ENCODE measurements around the gene DNAAF1.

The DNAAF1 gene

DNA sequence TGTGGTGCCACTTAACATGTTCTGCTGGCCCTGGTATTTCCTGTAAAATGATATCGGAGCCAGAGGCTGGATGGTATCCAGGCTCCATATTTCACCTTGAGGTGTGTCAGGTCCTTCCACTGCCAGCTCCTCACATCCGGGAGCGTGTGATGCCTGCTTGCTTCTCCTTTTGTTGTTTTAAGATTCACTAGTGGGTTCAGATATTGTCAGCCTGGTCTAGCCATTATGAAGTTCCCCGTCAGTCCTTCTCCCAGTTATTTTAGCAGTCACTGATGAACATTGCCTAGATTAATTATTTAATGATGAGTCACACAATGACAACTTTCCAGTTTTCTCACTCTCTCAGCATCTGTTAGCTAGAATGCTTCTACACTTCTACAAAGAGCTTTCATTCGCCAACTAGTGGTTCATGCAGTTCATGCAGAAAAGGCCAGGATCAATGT is 11.3 kb downstream of the DNAAF1 start:
- CTCF ChIA-PET, result interaction anchor here (0.7 to 1.2 kb wide), 5 partner anchors 13 to 169 kb away, joined by 3 to 5 read pairs (median 4); no protein-coding TSS in a partner anchor
- H3K9me3 ChIP-seq (ENCODE audit: control insufficient read depth, insufficient read depth, low read depth, low read length), result no peaks in the 10 kb centered on the region
- H3K36me3 ChIP-seq (ENCODE audit: control insufficient read depth in 2 of 2, insufficient read depth in 1 of 2, low read length in 2 of 2), result no peaks in the 10 kb centered on the region
- H3K27ac ChIP-seq (ENCODE audit: extremely low read depth, low read depth, low read length), result no peak overlapping the region
- no peak for TF ChIP-seq KLF17 (tag by site-specific recombination; IDR thresholded peaks at IDR 0.05)
- no peak for TF ChIP-seq ZNF239 (tag by site-specific recombination; IDR thresholded peaks at IDR 0.05)
- 0 out of 2 replicates have a peak, but pooled peaks have one; percentile 19 for TF ChIP-seq ZNF10 (tag by site-specific recombination; IDR thresholded peaks at IDR 0.05)
- TF ChIP-seq HOXC10 (CRISPR knock-in tag; IDR thresholded peaks at IDR 0.05), result no peak
- no peak for TF ChIP-seq YY1 (tag by site-specific recombination; IDR thresholded peaks at IDR 0.05)
- peak; percentile 77 for TF ChIP-seq PRDM1 (tag by site-specific recombination; IDR thresholded peaks at IDR 0.05)
- no peak for TF ChIP-seq ZNF510 (tag by site-specific recombination; IDR thresholded peaks at IDR 0.05; ENCODE audit: insufficient replicate concordance)
- no peak for TF ChIP-seq SCRT1 (tag by site-specific recombination; IDR thresholded peaks at IDR 0.05; ENCODE audit: borderline replicate concordance)
- TF ChIP-seq MYNN (tag by site-specific recombination; IDR thresholded peaks at IDR 0.05; ENCODE audit: borderline replicate concordance), result no peak
- no peak for TF ChIP-seq ZNF664 (tag by site-specific recombination; IDR thresholded peaks at IDR 0.05)
- TF ChIP-seq ZNF76 (tag by site-specific recombination; IDR thresholded peaks at IDR 0.05; ENCODE audit: borderline replicate concordance, low read depth), result no peak
- TF ChIP-seq ZNF521 (tag by site-specific recombination; IDR thresholded peaks at IDR 0.05), result no peak
- TF ChIP-seq ZEB2 (tag by site-specific recombination; IDR thresholded peaks at IDR 0.05), result no peak
- H3K4me1 ChIP-seq (ENCODE audit: control insufficient read depth, insufficient read depth, low read length), result peaks cover 2% of the 10 kb centered on the region; the same call in 1 of the 2 replicates
- POLR2A ChIA-PET, result interaction anchor here (0.6 to 0.7 kb wide), 2 partner anchors 22 to 119 kb away, joined by 3 read pairs; no protein-coding TSS in a partner anchor
- H3K4me3 ChIP-seq (ENCODE audit: low read depth, low read length), result no peak overlapping the region

GRCh38 chr16:84159007-84159406 is 13.9 kb downstream of the DNAAF1 start:
- peaks cover 2% of the 10 kb centered on the region; the same call in 1 of the 2 replicates for H3K4me1 ChIP-seq (ENCODE audit: control insufficient read depth, insufficient read depth, low read length)
- CTCF ChIA-PET, result interaction anchor here (0.6 kb wide), 2 partner anchors 192 to 491 kb away, joined by 3 to 8 read pairs; no protein-coding TSS in a partner anchor
- no peaks in the 10 kb centered on the region for H3K9me3 ChIP-seq (ENCODE audit: control insufficient read depth, insufficient read depth, low read depth, low read length)
- H3K4me3 ChIP-seq (ENCODE audit: low read depth, low read length), result no peak overlapping the region
- POLR2A ChIA-PET, result no interaction called here
- no peak overlapping the region for H3K27ac ChIP-seq (ENCODE audit: extremely low read depth, low read depth, low read length)
- no peaks in the 10 kb centered on the region for H3K36me3 ChIP-seq (ENCODE audit: control insufficient read depth in 2 of 2, insufficient read depth in 1 of 2, low read length in 2 of 2)
- TF ChIP-seq ZNF132 (tag by site-specific recombination; IDR thresholded peaks at IDR 0.05; ENCODE audit: borderline replicate concordance), result no peak
- TF ChIP-seq ZBTB17 (tag by site-specific recombination; IDR thresholded peaks at IDR 0.05), result peak; percentile 54

DNA sequence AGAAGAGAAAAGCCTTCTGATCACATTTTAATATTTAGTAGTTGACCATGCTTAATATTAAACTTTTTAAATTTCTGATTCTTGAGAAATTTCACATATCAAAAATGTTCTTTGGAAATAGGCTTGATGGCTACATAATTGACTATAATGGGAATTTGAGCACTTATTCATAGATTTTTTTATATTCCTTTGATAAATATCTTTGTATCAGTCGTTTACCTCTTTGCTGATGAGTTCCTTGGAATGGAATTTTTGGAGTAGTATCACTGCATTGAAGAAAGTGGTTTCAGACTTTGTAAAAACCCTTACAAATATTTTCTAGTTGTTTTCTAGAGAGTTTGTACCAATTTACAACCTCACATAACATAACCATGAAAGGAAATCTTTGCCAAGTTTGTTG is 14.7 kb downstream of the DNAAF1 start:
- no peak overlapping the region for H3K4me3 ChIP-seq (ENCODE audit: low read depth, low read length)
- no peaks in the 10 kb centered on the region for H3K9me3 ChIP-seq (ENCODE audit: control insufficient read depth, insufficient read depth, low read depth, low read length)
- no peak overlapping the region for H3K27ac ChIP-seq (ENCODE audit: extremely low read depth, low read depth, low read length)
- POLR2A ChIA-PET, result no interaction called here
- H3K36me3 ChIP-seq (ENCODE audit: control insufficient read depth in 2 of 2, insufficient read depth in 1 of 2, low read length in 2 of 2), result no peaks in the 10 kb centered on the region
- CTCF ChIA-PET, result interaction anchor here (1.1 to 1.6 kb wide), 2 partner anchors 16 to 75 kb away, joined by 3 to 5 read pairs; no protein-coding TSS in a partner anchor
- H3K4me1 ChIP-seq (ENCODE audit: control insufficient read depth, insufficient read depth, low read length), result 0 out of 2 replicates have a peak, but pooled peaks cover 2% of the 10 kb centered on the region
- TF ChIP-seq BCL11A (tag by site-specific recombination; IDR thresholded peaks at IDR 0.05; ENCODE audit: low read depth) (no peak), ZNF280D (tag by site-specific recombination; IDR thresholded peaks at IDR 0.05) (no peak), ZNF211 (tag by site-specific recombination; IDR thresholded peaks at IDR 0.05; ENCODE audit: low read depth) (no peak), ZNF362 (tag by site-specific recombination; IDR thresholded peaks at IDR 0.05) (no peak), REPIN1 (tag by site-specific recombination; IDR thresholded peaks at IDR 0.05; ENCODE audit: low read depth) (no peak), SCRT1 (tag by site-specific recombination; IDR thresholded peaks at IDR 0.05; ENCODE audit: borderline replicate concordance) (no peak)
- TF ChIP-seq, protein P1, sequence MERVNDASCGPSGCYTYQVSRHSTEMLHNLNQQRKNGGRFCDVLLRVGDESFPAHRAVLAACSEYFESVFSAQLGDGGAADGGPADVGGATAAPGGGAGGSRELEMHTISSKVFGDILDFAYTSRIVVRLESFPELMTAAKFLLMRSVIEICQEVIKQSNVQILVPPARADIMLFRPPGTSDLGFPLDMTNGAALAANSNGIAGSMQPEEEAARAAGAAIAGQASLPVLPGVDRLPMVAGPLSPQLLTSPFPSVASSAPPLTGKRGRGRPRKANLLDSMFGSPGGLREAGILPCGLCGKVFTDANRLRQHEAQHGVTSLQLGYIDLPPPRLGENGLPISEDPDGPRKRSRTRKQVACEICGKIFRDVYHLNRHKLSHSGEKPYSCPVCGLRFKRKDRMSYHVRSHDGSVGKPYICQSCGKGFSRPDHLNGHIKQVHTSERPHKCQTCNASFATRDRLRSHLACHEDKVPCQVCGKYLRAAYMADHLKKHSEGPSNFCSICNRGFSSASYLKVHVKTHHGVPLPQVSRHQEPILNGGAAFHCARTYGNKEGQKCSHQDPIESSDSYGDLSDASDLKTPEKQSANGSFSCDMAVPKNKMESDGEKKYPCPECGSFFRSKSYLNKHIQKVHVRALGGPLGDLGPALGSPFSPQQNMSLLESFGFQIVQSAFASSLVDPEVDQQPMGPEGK (tag by site-specific recombination; IDR thresholded peaks at IDR 0.05), result no peak
- TF ChIP-seq, protein P2, sequence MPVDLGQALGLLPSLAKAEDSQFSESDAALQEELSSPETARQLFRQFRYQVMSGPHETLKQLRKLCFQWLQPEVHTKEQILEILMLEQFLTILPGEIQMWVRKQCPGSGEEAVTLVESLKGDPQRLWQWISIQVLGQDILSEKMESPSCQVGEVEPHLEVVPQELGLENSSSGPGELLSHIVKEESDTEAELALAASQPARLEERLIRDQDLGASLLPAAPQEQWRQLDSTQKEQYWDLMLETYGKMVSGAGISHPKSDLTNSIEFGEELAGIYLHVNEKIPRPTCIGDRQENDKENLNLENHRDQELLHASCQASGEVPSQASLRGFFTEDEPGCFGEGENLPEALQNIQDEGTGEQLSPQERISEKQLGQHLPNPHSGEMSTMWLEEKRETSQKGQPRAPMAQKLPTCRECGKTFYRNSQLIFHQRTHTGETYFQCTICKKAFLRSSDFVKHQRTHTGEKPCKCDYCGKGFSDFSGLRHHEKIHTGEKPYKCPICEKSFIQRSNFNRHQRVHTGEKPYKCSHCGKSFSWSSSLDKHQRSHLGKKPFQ (tag by site-specific recombination; IDR thresholded peaks at IDR 0.05), result no peak
